Fibroblast of skin of right quadriceps (primary cell): ENCODE results near the gene CAMKK2.
"Not testable (repeated sequence)": the region's sequence is repeated elsewhere in the genome, so short reads cannot be mapped to it uniquely, and the experiment has no call there.

Source experiments
- DNase-seq: peaks from one replicate; pipeline ENCODE4 v3.0.0-alpha.2; 2013

The CAMKK2 gene

GRCh38 chr12:121222847-121223246, 73.7 kb downstream of the CAMKK2 start:
- DNase-seq = no peak

GRCh38 chr12:121219353-121219986, 77.0 kb downstream of the CAMKK2 start:
- no peak for DNase-seq

- no peak for DNase-seq
Measured at GRCh38 chr12:121218588-121219352, 77.7 kb downstream of the CAMKK2 start.

GRCh38 chr12:121217761-121218160, 78.7 kb downstream of the CAMKK2 start:
- DNase-seq = no peak

GRCh38 chr12:121217063-121217462, 79.4 kb downstream of the CAMKK2 start:
- DNase-seq = no peak

GRCh38 chr12:121216102-121216501, 80.4 kb downstream of the CAMKK2 start:
- DNase-seq = no peak

- peak; percentile 84 for DNase-seq
Measured at GRCh38 chr12:121214855-121215745, 81.4 kb downstream of the CAMKK2 start.

- peak; percentile 40 for DNase-seq
Measured at GRCh38 chr12:121214166-121214777, 82.2 kb downstream of the CAMKK2 start.

GRCh38 chr12:121212875-121213274, 83.6 kb downstream of the CAMKK2 start:
- DNase-seq = no peak

GRCh38 chr12:121209624-121210572, 86.6 kb downstream of the CAMKK2 start, which contains the start of gene P2RX4:
TSS of gene P2RX4 (plus strand) at chr12:121210129. CDS start at chr12:121210165, 36 bp downstream.
- DNase-seq = peak; percentile 73

- DNase-seq = no peak
Measured at GRCh38 chr12:121209221-121209620, 87.3 kb downstream of the CAMKK2 start.

GRCh38 chr12:121208571-121208970, 87.9 kb downstream of the CAMKK2 start:
- not testable (repeated sequence) for DNase-seq

- no peak for DNase-seq
Measured at GRCh38 chr12:121205491-121205890, 91.0 kb downstream of the CAMKK2 start.

GRCh38 chr12:121203482-121203881, 93.0 kb downstream of the CAMKK2 start:
- no peak for DNase-seq

GRCh38 chr12:121202407-121203355, 93.8 kb downstream of the CAMKK2 start:
- no peak for DNase-seq

- DNase-seq = not testable (repeated sequence)
Measured at GRCh38 chr12:121201140-121201539, 95.4 kb downstream of the CAMKK2 start.

GRCh38 chr12:121198949-121199348, 97.6 kb downstream of the CAMKK2 start:
- no peak for DNase-seq

GRCh38 chr12:121196902-121197301, 99.6 kb downstream of the CAMKK2 start:
- no peak for DNase-seq

GRCh38 chr12:121191151-121191550, 105.4 kb downstream of the CAMKK2 start:
- DNase-seq = no peak

GRCh38 chr12:121190523-121191031, 105.9 kb downstream of the CAMKK2 start:
- peak; percentile 97 for DNase-seq
